Liver (tissue), 3 donors: ENCODE measurements around the gene CCDC91.

ENCODE experiments used
- EGR1 ChIP-seq, 2 donors: IDR thresholded peaks; 2 replicates each; pipeline ENCODE4 v1.6.1; 2016 to 2018; ENCODE audit warnings: antibody characterized with exemption in 2 of 2, low read depth in 2 of 2
- GABPA ChIP-seq, 2 donors: IDR thresholded peaks in 1 of 2; conservative IDR thresholded peaks in 1 of 2; 2 replicates each; pipeline ENCODE4 v1.6.1; 2016; ENCODE audit warnings: antibody characterized with exemption in 2 of 2, mild to moderate bottlenecking in 1 of 2, moderate library complexity in 1 of 2
- HNF4G ChIP-seq: IDR thresholded peaks from 2 replicates; pipeline ENCODE4 v1.6.1; 2016; ENCODE audit warnings: antibody characterized with exemption
- JUND ChIP-seq, 2 donors: IDR thresholded peaks; 2 replicates each; pipeline ENCODE4 v1.6.1; 2016; ENCODE audit warnings: antibody characterized with exemption in 2 of 2
- NR2F2 ChIP-seq: IDR thresholded peaks from 2 replicates; pipeline ENCODE4 v1.6.1; 2016; ENCODE audit warnings: antibody characterized with exemption
- SP1 ChIP-seq: IDR thresholded peaks from 2 replicates; pipeline ENCODE4 v1.6.1; 2018; ENCODE audit warnings: antibody characterized with exemption, mild to moderate bottlenecking
- TF ChIP-seq, protein P1 (sequence below): fragments of 150-350 bp; IDR thresholded peaks from 2 replicates; pipeline ENCODE4 v1.5.1; 2017; ENCODE audit warnings: improper control_type of control experiment, low read depth, low read length; ENCODE audit not compliant: missing input control
- TF ChIP-seq, protein P2 (sequence below): IDR thresholded peaks from 2 replicates; pipeline ENCODE4 v1.6.1; 2016; ENCODE audit warnings: antibody characterized with exemption
- TF ChIP-seq, protein P3 (sequence below): IDR thresholded peaks from 2 replicates; pipeline ENCODE4 v1.6.1; 2016; ENCODE audit warnings: antibody characterized with exemption
- TF ChIP-seq, protein P4 (sequence below): IDR thresholded peaks from 2 replicates; pipeline ENCODE4 v1.6.1; 2016; ENCODE audit warnings: antibody characterized with exemption
- donor health status: healthy.
- donor health status: healthy.

DNA sequence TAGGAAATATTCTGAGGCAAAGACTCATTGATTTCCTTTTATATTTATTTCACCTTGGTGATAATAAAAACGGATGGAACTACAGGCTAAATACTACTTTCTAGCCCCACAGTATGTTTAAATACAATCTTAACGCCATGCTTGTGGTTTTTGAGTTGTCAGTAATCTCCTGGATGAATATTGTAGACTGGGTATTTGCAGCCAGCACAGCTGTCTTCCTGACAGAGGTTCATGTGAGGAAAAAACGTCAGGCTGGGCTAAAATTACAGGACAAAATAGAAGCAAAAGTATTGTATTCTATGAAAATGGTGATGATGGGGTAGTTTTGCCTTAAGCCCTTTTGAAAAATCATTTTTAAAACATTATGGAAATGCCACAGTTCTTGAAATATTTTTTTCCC, 140.9 kb downstream of the CCDC91 start:
- TF ChIP-seq, protein P1, sequence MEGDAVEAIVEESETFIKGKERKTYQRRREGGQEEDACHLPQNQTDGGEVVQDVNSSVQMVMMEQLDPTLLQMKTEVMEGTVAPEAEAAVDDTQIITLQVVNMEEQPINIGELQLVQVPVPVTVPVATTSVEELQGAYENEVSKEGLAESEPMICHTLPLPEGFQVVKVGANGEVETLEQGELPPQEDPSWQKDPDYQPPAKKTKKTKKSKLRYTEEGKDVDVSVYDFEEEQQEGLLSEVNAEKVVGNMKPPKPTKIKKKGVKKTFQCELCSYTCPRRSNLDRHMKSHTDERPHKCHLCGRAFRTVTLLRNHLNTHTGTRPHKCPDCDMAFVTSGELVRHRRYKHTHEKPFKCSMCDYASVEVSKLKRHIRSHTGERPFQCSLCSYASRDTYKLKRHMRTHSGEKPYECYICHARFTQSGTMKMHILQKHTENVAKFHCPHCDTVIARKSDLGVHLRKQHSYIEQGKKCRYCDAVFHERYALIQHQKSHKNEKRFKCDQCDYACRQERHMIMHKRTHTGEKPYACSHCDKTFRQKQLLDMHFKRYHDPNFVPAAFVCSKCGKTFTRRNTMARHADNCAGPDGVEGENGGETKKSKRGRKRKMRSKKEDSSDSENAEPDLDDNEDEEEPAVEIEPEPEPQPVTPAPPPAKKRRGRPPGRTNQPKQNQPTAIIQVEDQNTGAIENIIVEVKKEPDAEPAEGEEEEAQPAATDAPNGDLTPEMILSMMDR = no peak
- TF ChIP-seq, protein P2, sequence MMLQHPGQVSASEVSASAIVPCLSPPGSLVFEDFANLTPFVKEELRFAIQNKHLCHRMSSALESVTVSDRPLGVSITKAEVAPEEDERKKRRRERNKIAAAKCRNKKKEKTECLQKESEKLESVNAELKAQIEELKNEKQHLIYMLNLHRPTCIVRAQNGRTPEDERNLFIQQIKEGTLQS = no peak
- TF ChIP-seq JUND (IDR thresholded peaks at IDR 0.05) (no peak), GABPA (IDR thresholded peaks at IDR 0.05 in 1 of 2, conservative IDR thresholded peaks at IDR 0.05 in 1 of 2) (no peak), SP1 (no peak), HNF4G (no peak), EGR1 (IDR thresholded peaks at IDR 0.05; ENCODE audit: low read depth in 2 of 2) (no peak), NR2F2 (no peak)
- TF ChIP-seq, protein P3, sequence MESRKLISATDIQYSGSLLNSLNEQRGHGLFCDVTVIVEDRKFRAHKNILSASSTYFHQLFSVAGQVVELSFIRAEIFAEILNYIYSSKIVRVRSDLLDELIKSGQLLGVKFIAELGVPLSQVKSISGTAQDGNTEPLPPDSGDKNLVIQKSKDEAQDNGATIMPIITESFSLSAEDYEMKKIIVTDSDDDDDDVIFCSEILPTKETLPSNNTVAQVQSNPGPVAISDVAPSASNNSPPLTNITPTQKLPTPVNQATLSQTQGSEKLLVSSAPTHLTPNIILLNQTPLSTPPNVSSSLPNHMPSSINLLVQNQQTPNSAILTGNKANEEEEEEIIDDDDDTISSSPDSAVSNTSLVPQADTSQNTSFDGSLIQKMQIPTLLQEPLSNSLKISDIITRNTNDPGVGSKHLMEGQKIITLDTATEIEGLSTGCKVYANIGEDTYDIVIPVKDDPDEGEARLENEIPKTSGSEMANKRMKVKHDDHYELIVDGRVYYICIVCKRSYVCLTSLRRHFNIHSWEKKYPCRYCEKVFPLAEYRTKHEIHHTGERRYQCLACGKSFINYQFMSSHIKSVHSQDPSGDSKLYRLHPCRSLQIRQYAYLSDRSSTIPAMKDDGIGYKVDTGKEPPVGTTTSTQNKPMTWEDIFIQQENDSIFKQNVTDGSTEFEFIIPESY = no peak
- TF ChIP-seq, protein P4, sequence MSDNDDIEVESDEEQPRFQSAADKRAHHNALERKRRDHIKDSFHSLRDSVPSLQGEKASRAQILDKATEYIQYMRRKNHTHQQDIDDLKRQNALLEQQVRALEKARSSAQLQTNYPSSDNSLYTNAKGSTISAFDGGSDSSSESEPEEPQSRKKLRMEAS = no peak
